Natural killer cell (primary cell): ENCODE results near the gene INCA1. TPM values are rescaled to one million over a fixed set of nuclear protein-coding genes. Genes with fewer than 3 reads are reported as not detected.

Experiments used
- ATAC-seq, 3 donors: fragments of 150-1000 bp in 2 of 3; fragments of 200-7000 bp in 1 of 3; cut with Tn5 transposase; 1 replicate in 1 of 3; 2 replicates in 2 of 3; pipeline ENCODE4 v1.10.0; 2021; ENCODE audit warnings: mild to moderate bottlenecking in 2 of 3, moderate library complexity in 2 of 3
- DNase-seq, 2 donors: peaks; one replicate each; pipeline versions ENCODE4 v3.0.0 to v3.0.0-alpha.2; 2013 to 2021; ENCODE audit warnings: mixed read lengths in 1 of 2
- H3K27ac ChIP-seq: one replicate; pipeline ENCODE4 v1.5.1; 2013; ENCODE audit warnings: mild to moderate bottlenecking, low read length
- H3K27me3 ChIP-seq: one replicate; pipeline ENCODE4 v1.6.1; 2013; ENCODE audit warnings: low read length; ENCODE audit not compliant: control insufficient read depth, insufficient read depth
- H3K36me3 ChIP-seq: one replicate; pipeline ENCODE4 v1.6.1; 2013; ENCODE audit warnings: low read length; ENCODE audit not compliant: control insufficient read depth, insufficient read depth
- H3K4me1 ChIP-seq: one replicate; pipeline ENCODE4 v1.6.1; 2013; ENCODE audit warnings: low read length; ENCODE audit not compliant: control insufficient read depth, insufficient read depth
- H3K4me3 ChIP-seq: one replicate; pipeline ENCODE4 v1.5.1; 2013; ENCODE audit warnings: low read length
- H3K9me3 ChIP-seq: one replicate; pipeline ENCODE4 v1.6.1; 2013; ENCODE audit warnings: low read length; ENCODE audit not compliant: control insufficient read depth, insufficient read depth
- H3K27ac Mint-ChIP-seq, 2 donors: one replicate each; pipeline ENCODE4 v1.8.0; 2022; ENCODE audit warnings: mild to moderate bottlenecking in 2 of 2, mixed read lengths in 2 of 2, moderate library complexity in 1 of 2
- H3K27me3 Mint-ChIP-seq, 2 donors: one replicate each; pipeline ENCODE4 v1.8.0; 2022; ENCODE audit warnings: low read depth in 2 of 2, mixed read lengths in 2 of 2
- H3K36me3 Mint-ChIP-seq: one replicate; pipeline ENCODE4 v1.8.0; 2022; ENCODE audit warnings: mixed read lengths
- H3K4me1 Mint-ChIP-seq, 2 donors: one replicate each; pipeline ENCODE4 v1.8.0; 2022; ENCODE audit warnings: mixed read lengths in 2 of 2
- H3K4me3 Mint-ChIP-seq: one replicate; pipeline ENCODE4 v1.8.0; 2022; ENCODE audit warnings: mild to moderate bottlenecking, moderate library complexity, mixed read lengths
- H3K9me3 Mint-ChIP-seq, 2 donors: one replicate each; pipeline ENCODE4 v1.8.0; 2022; ENCODE audit warnings: mixed read lengths in 2 of 2
- WGBS: methylation state at CpG from one replicate; pipeline ENCODE4 v1.1.7; 2013; ENCODE audit warnings: missing lambda C conversion rate; ENCODE audit not compliant: insufficient coverage; 5-methylcytosine and 5-hydroxymethylcytosine counted together
- intact Hi-C: fragments of 100-400 bp; cut with micrococcal nuclease; formaldehyde crosslinking; loops from one replicate; pipeline ENCODE4 v1.14.2; 2022
- total RNA-seq, 4 donors: library from RNA; stranded (reverse); fragments of 120-200 nt in 1 of 4; gene quantifications; one replicate each; pipeline versions ENCODE4 v1.2.3 to v1.2.4, GENCODE V29; 2013 to 2022
- TF ChIP-seq, protein P1 (sequence below): fragments of 200-600 bp; IDR thresholded peaks from one replicate; pipeline ENCODE4 v1.8.0; 2022; ENCODE audit warnings: antibody characterized with exemption

Gene INCA1
- total RNA-seq, 3 donors from 2014 or later (not counting 1 experiment from before 2014, with no cell fraction given) = 0.39 to 0.54 TPM; not detected in 1

DNA sequence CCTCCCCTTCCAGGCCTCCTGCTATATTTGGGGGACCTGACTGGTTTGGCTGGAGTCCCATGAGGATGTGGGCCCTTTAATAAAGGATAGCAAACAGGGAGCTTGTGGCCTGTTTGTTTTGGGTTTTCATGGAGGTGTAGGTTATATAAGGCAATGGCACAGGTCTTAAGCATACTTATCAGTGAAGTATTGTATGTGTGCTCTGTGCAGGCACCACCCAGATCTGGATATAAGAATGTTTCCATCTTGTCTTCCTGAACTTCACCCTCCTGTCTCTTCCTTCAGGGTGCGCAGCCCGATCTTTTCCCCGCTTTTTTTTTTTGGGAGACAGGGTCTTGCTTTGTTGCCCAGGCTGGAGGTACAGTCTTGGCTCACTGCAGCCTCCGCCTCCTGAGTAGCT lies 27.3 kb upstream of the INCA1 start:
- TF ChIP-seq, protein P1, sequence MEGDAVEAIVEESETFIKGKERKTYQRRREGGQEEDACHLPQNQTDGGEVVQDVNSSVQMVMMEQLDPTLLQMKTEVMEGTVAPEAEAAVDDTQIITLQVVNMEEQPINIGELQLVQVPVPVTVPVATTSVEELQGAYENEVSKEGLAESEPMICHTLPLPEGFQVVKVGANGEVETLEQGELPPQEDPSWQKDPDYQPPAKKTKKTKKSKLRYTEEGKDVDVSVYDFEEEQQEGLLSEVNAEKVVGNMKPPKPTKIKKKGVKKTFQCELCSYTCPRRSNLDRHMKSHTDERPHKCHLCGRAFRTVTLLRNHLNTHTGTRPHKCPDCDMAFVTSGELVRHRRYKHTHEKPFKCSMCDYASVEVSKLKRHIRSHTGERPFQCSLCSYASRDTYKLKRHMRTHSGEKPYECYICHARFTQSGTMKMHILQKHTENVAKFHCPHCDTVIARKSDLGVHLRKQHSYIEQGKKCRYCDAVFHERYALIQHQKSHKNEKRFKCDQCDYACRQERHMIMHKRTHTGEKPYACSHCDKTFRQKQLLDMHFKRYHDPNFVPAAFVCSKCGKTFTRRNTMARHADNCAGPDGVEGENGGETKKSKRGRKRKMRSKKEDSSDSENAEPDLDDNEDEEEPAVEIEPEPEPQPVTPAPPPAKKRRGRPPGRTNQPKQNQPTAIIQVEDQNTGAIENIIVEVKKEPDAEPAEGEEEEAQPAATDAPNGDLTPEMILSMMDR = no peak
- Mint-ChIP-seq H3K9me3 (no peaks in the 10 kb centered on the region), H3K4me1 (peaks cover 0 to 6% of the 10 kb centered on the region in 2 donors), H3K36me3 (no peaks in the 10 kb centered on the region), H3K27ac (no peak overlapping the region), H3K27me3 (no peaks in the 10 kb centered on the region), H3K4me3 (no peak overlapping the region)
- Histone ChIP-seq H3K4me3 (no peak overlapping the region), H3K27ac (no peak overlapping the region), H3K4me1 (no peaks in the 10 kb centered on the region), H3K36me3 (peaks cover 16% of the 10 kb centered on the region), H3K27me3 (no peaks in the 10 kb centered on the region), H3K9me3 (no peaks in the 10 kb centered on the region)
- no peak for DNase-seq
- WGBS = 98% methylated on average over 4 of the region's 4 CpGs
- intact Hi-C loops = no loop called here
- no peak for ATAC-seq

DNA sequence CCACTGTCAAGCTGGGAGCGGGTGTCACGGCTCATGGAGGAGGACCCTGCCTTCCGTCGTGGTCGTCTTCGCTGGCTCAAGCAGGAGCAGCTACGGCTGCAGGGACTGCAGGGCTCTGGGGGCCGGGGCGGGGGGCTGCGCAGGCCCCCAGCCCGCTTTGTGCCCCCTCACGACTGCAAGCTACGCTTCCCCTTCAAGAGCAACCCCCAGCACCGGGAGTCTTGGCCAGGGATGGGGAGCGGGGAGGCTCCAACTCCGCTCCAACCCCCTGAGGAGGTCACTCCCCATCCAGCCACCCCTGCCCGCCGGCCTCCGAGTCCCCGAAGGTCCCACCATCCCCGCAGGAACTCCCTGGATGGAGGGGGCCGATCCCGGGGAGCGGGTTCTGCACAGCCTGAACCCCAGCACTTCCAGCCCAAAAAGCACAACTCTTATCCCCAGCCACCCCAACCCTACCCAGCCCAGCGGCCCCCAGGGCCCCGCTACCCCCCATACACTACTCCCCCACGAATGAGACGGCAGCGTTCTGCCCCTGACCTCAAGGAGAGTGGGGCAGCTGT lies 26.3 kb upstream of the INCA1 start:
- intact Hi-C loops = no loop called here
- no peak for DNase-seq
- no peaks in the 10 kb centered on the region for H3K27me3 Mint-ChIP-seq
- Histone ChIP-seq H3K36me3 (peaks cover 16% of the 10 kb centered on the region), H3K4me3 (no peak overlapping the region), H3K27me3 (no peaks in the 10 kb centered on the region), H3K27ac (no peak overlapping the region), H3K4me1 (no peaks in the 10 kb centered on the region), H3K9me3 (no peaks in the 10 kb centered on the region)
- 87% methylated on average over 28 of the region's 29 CpGs for WGBS
- no peak overlapping the region for H3K27ac Mint-ChIP-seq
- H3K4me3 Mint-ChIP-seq = no peak overlapping the region
- H3K4me1 Mint-ChIP-seq = peaks cover 0 to 10% of the 10 kb centered on the region in 2 donors
- TF ChIP-seq, protein P1 = no peak
- no peak for ATAC-seq
- H3K9me3 Mint-ChIP-seq = no peaks in the 10 kb centered on the region
- H3K36me3 Mint-ChIP-seq = no peaks in the 10 kb centered on the region

DNA sequence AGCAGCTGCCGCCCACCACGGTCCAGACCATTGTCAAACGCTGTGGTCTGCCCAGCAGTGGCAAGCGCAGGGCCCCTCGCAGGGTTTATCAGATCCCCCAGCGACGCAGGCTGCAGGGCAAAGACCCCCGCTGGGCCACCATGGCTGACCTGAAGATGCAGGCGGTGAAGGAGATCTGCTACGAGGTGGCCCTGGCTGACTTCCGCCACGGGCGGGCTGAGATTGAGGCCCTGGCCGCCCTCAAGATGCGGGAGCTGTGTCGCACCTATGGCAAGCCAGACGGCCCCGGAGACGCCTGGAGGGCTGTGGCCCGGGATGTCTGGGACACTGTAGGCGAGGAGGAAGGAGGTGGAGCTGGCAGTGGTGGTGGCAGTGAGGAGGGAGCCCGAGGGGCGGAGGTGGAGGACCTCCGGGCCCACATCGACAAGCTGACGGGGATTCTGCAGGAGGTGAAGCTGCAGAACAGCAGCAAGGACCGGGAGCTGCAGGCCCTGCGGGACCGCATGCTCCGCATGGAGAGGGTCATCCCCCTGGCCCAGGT lies 24.9 kb upstream of the INCA1 start:
- H3K4me1 ChIP-seq = no peaks in the 10 kb centered on the region
- no peaks in the 10 kb centered on the region for H3K27me3 ChIP-seq
- H3K4me1 Mint-ChIP-seq = peaks cover 0 to 10% of the 10 kb centered on the region in 2 donors
- H3K4me3 ChIP-seq = no peak overlapping the region
- no peaks in the 10 kb centered on the region for H3K9me3 ChIP-seq
- no peak overlapping the region for H3K4me3 Mint-ChIP-seq
- H3K36me3 Mint-ChIP-seq = no peaks in the 10 kb centered on the region
- 97% methylated on average over 30 of the region's 30 CpGs for WGBS
- H3K9me3 Mint-ChIP-seq = no peaks in the 10 kb centered on the region
- TF ChIP-seq, protein P1 = no peak
- ATAC-seq (no peak), DNase-seq (no peak)
- no peaks in the 10 kb centered on the region for H3K27me3 Mint-ChIP-seq
- H3K36me3 ChIP-seq = peaks cover 16% of the 10 kb centered on the region
- H3K27ac Mint-ChIP-seq = no peak overlapping the region
- no peak overlapping the region for H3K27ac ChIP-seq
- intact Hi-C loops = no loop called here
